Measurements from ENCODE around the gene WDFY1. TPM values are rescaled to one million over a fixed set of nuclear protein-coding genes. Genes with fewer than 3 reads are reported as not detected.
A peak's percentile ranks its signal among the peaks of the same experiment; 100 is the strongest.

WDFY1 gene
- total RNA-seq, 6 donors from 2014 or later: 32.6 to 90.1 (median 41.2) TPM

GRCh38 chr2:223930103-223930976 is 14.8 kb downstream of the WDFY1 start:
- TF ChIP-seq POLR2A (IDR thresholded peaks at IDR 0.05) (peak in 1 of 4 donors; percentile 21), CTCF (IDR thresholded peaks at IDR 0.05) (no peak)
- WGBS, 2 donors: 66 to 74% methylated on average over 21 to 23 of the region's 23 CpGs
- Histone ChIP-seq H3K27ac (peak overlapping the region in 2 of 4 donors; percentile 45 to 57), H3K4me1 (peaks cover 30 to 63% (median 51%) of the 10 kb centered on the region in 4 donors), H3K27me3 (no peaks in the 10 kb centered on the region), H3K4me3 (no peak overlapping the region), H3K9me3 (no peaks in the 10 kb centered on the region), H3K36me3 (no peaks in the 10 kb centered on the region)
- DNase-seq: peak; percentile 40 to 72
- peak; percentile 72 to 73 for ATAC-seq (ENCODE audit: low FRiP score in 2 of 2)

GRCh38 chr2:223929571-223930102 is 15.5 kb downstream of the WDFY1 start:
- H3K27me3 ChIP-seq: no peaks in the 10 kb centered on the region
- DNase-seq: no peak
- peaks cover 28 to 56% (median 46%) of the 10 kb centered on the region in 4 donors for H3K4me1 ChIP-seq

GRCh38 chr2:223928113-223929006 is 16.8 kb downstream of the WDFY1 start:
- Histone ChIP-seq H3K27ac (no peak overlapping the region), H3K36me3 (no peaks in the 10 kb centered on the region), H3K4me3 (no peak overlapping the region), H3K9me3 (no peaks in the 10 kb centered on the region), H3K27me3 (no peaks in the 10 kb centered on the region), H3K4me1 (peaks cover 26 to 49% (median 40%) of the 10 kb centered on the region in 4 donors)
- WGBS, 2 donors: 77 to 80% methylated on average over 6 to 7 of the region's 7 CpGs
- TF ChIP-seq POLR2A (IDR thresholded peaks at IDR 0.05): no peak
- no peak for TF ChIP-seq CTCF (IDR thresholded peaks at IDR 0.05)
- TF ChIP-seq POLR2AphosphoS5 (IDR thresholded peaks at IDR 0.05): no peak
- no peak for TF ChIP-seq EP300 (IDR thresholded peaks at IDR 0.05)
- peak in 1 of 2 donors; percentile 53 for ATAC-seq (ENCODE audit: low FRiP score in 2 of 2)
- DNase-seq: no peak

More at GRCh38 chr2:223929571-223930102, 15.5 kb downstream of the WDFY1 start:
- H3K9me3 ChIP-seq: no peaks in the 10 kb centered on the region
- ATAC-seq (ENCODE audit: low FRiP score in 2 of 2): no peak
- TF ChIP-seq POLR2AphosphoS5 (IDR thresholded peaks at IDR 0.05) (no peak), CTCF (IDR thresholded peaks at IDR 0.05) (no peak), POLR2A (IDR thresholded peaks at IDR 0.05) (no peak), EP300 (IDR thresholded peaks at IDR 0.05) (no peak)
- no peaks in the 10 kb centered on the region for H3K36me3 ChIP-seq
- 27 to 28% methylated on average over 4 of the region's 4 CpGs for WGBS, 2 donors
- H3K4me3 ChIP-seq: no peak overlapping the region
- peak overlapping the region in 1 of 4 donors; percentile 57 for H3K27ac ChIP-seq

- ATAC-seq (ENCODE audit: low FRiP score in 2 of 2) (no peak), DNase-seq (no peak)
- TF ChIP-seq CTCF (IDR thresholded peaks at IDR 0.05) (no peak), EP300 (IDR thresholded peaks at IDR 0.05) (no peak), POLR2AphosphoS5 (IDR thresholded peaks at IDR 0.05) (no peak), POLR2A (IDR thresholded peaks at IDR 0.05) (no peak)
- 91 to 92% methylated on average over 3 of the region's 3 CpGs for WGBS, 2 donors
- Histone ChIP-seq H3K36me3 (no peaks in the 10 kb centered on the region), H3K4me1 (peaks cover 17 to 29% (median 24%) of the 10 kb centered on the region in 4 donors), H3K27ac (no peak overlapping the region), H3K9me3 (no peaks in the 10 kb centered on the region), H3K4me3 (no peak overlapping the region), H3K27me3 (no peaks in the 10 kb centered on the region)
Observed at GRCh38 chr2:223925106-223925505, 20.0 kb downstream of the WDFY1 start.
